ENCODE measurements around the gene MYLK2. TPM values are rescaled to one million over a fixed set of nuclear protein-coding genes. Genes with fewer than 3 reads are reported as not detected.

MYLK2 gene
- total RNA-seq, 1 experiment from 2014 or later = 1.5 TPM

- Mint-ChIP-seq H3K4me3 (ENCODE audit: low read depth, unreplicated experiment) (no peak overlapping the region), H3K27me3 (ENCODE audit: unreplicated experiment) (peaks cover 14% of the 10 kb centered on the region), H3K9me3 (ENCODE audit: low read depth, unreplicated experiment) (no peaks in the 10 kb centered on the region), H3K36me3 (ENCODE audit: insufficient read depth, unreplicated experiment) (no peaks in the 10 kb centered on the region), H3K4me1 (ENCODE audit: low read depth, unreplicated experiment) (peaks cover 17% of the 10 kb centered on the region), H3K27ac (ENCODE audit: unreplicated experiment) (no peak overlapping the region)
- BruUV-seq (replicated peaks) = no TSS peak
- CTCF ChIA-PET = interaction anchor here (0.9 kb wide), 1 partner anchor 10 kb away, joined by 3 read pairs; no protein-coding TSS in a partner anchor
- intact Hi-C loops (cut with micrococcal nuclease; ENCODE audit: unreplicated experiment) = no loop called here
- DNase-seq = no peak
- no peak for TF ChIP-seq CTCF (IDR thresholded peaks at IDR 0.05; ENCODE audit: unreplicated experiment)
Measured at GRCh38 chr20:31843881-31844280, 24.7 kb downstream of the MYLK2 start.

- BruUV-seq (replicated peaks) = no TSS peak
- no peak for DNase-seq
- Mint-ChIP-seq H3K4me1 (ENCODE audit: low read depth, unreplicated experiment) (peaks cover 26% of the 10 kb centered on the region), H3K9me3 (ENCODE audit: low read depth, unreplicated experiment) (no peaks in the 10 kb centered on the region), H3K27me3 (ENCODE audit: unreplicated experiment) (peaks cover 24% of the 10 kb centered on the region), H3K36me3 (ENCODE audit: insufficient read depth, unreplicated experiment) (peaks cover 7% of the 10 kb centered on the region), H3K27ac (ENCODE audit: unreplicated experiment) (no peak overlapping the region), H3K4me3 (ENCODE audit: low read depth, unreplicated experiment) (no peak overlapping the region)
- CTCF ChIA-PET = interaction anchor here (1.0 kb wide), 1 partner anchor 22 kb away, joined by 4 read pairs; no protein-coding TSS in a partner anchor
- TF ChIP-seq CTCF (IDR thresholded peaks at IDR 0.05; ENCODE audit: unreplicated experiment) = no peak
- intact Hi-C loops (cut with micrococcal nuclease; ENCODE audit: unreplicated experiment) = no loop called here
Measured at GRCh38 chr20:31844737-31845299, 25.7 kb downstream of the MYLK2 start.

GRCh38 chr20:31845300-31845863 lies 26.2 kb downstream of the MYLK2 start, which contains the start of gene FOXS1:
Gene FOXS1 (minus strand): TSS chr20:31845604. CDS start chr20:31845542, 62 bp downstream.
- BruUV-seq (replicated peaks) = no TSS peak
- no peak within 1 kb of the TSS for H3K4me3 Mint-ChIP-seq (ENCODE audit: low read depth, unreplicated experiment)
- peaks cover 7% of the 10 kb centered on the region for H3K36me3 Mint-ChIP-seq (ENCODE audit: insufficient read depth, unreplicated experiment)
- H3K27ac Mint-ChIP-seq (ENCODE audit: unreplicated experiment) = no peak within 1 kb of the TSS
- CTCF ChIA-PET = interaction anchor here (1.0 kb wide), 1 partner anchor 23 kb away, joined by 4 read pairs; no protein-coding TSS in a partner anchor
- H3K9me3 Mint-ChIP-seq (ENCODE audit: low read depth, unreplicated experiment) = no peaks in the 10 kb centered on the region
- H3K27me3 Mint-ChIP-seq (ENCODE audit: unreplicated experiment) = peaks cover 29% of the 10 kb centered on the region
- peaks cover 26% of the 10 kb centered on the region for H3K4me1 Mint-ChIP-seq (ENCODE audit: low read depth, unreplicated experiment)
- DNase-seq = no peak
- intact Hi-C loops (cut with micrococcal nuclease; ENCODE audit: unreplicated experiment) = no loop called here
- no peak for TF ChIP-seq CTCF (IDR thresholded peaks at IDR 0.05; ENCODE audit: unreplicated experiment)

- intact Hi-C loops (cut with micrococcal nuclease; ENCODE audit: unreplicated experiment) = loop anchor here (1.0 kb wide), 1 partner anchor 23 kb away; no protein-coding TSS in a partner anchor
- Mint-ChIP-seq H3K4me1 (ENCODE audit: low read depth, unreplicated experiment) (peaks cover 21% of the 10 kb centered on the region), H3K4me3 (ENCODE audit: low read depth, unreplicated experiment) (no peak overlapping the region), H3K27me3 (ENCODE audit: unreplicated experiment) (peaks cover 43% of the 10 kb centered on the region), H3K27ac (ENCODE audit: unreplicated experiment) (no peak overlapping the region), H3K9me3 (ENCODE audit: low read depth, unreplicated experiment) (no peaks in the 10 kb centered on the region), H3K36me3 (ENCODE audit: insufficient read depth, unreplicated experiment) (peaks cover 7% of the 10 kb centered on the region)
- no peak for DNase-seq
- CTCF ChIA-PET = interaction anchor here (0.6 to 1.6 kb wide), 12 partner anchors 9 to 213 kb away, joined by 3 to 27 read pairs (median 3); partner anchors contain the start of gene PDRG1
- BruUV-seq (replicated peaks) = no TSS peak
- peak; percentile 22 for TF ChIP-seq CTCF (IDR thresholded peaks at IDR 0.05; ENCODE audit: unreplicated experiment)
Measured at GRCh38 chr20:31846793-31847138, 27.6 kb downstream of the MYLK2 start.
